ENCODE measurements around the gene SULT1C4. TPM values are rescaled to one million over a fixed set of nuclear protein-coding genes. Genes with fewer than 3 reads are reported as not detected.

SULT1C4 gene
- total RNA-seq, 1 donor from 2014 or later: 1.8 TPM

DNA sequence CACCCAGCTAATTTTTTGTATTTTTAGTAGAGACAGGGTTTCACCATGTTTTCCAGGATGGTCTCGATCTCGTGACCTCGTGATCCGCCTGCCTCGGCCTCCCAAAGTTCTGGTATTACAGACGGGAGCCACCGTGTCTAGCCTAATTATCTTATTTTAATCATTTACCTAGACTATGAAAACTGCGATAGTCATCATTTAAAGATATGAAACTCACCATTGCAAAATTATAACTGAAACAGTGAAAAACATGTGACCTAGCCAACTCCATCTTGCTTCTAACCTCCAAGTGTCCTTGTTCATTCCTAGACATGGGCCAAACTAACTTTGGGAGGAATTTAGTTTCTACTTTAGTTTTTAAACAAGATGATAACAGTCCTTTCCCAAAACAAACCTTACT lies 17.4 kb downstream of the SULT1C4 start:
- no peak overlapping the region for H3K4me2 ChIP-seq (ENCODE audit: low read length)
- no peak overlapping the region for H3K27ac ChIP-seq (ENCODE audit: low read depth, low read length)
- Mint-ChIP-seq H3K4me1 (ENCODE audit: low read depth, unreplicated experiment) (no peaks in the 10 kb centered on the region), H3K9me3 (ENCODE audit: unreplicated experiment) (peaks cover 35% of the 10 kb centered on the region), H3K27me3 (ENCODE audit: low read depth, unreplicated experiment) (no peaks in the 10 kb centered on the region), H3K36me3 (ENCODE audit: low read depth, unreplicated experiment) (peaks cover 4% of the 10 kb centered on the region), H3K27ac (ENCODE audit: unreplicated experiment) (no peak overlapping the region), H3K4me3 (ENCODE audit: unreplicated experiment) (no peak overlapping the region)
- H3K4me1 ChIP-seq (ENCODE audit: insufficient read depth, low read length): no peaks in the 10 kb centered on the region
- TF ChIP-seq, protein P1, sequence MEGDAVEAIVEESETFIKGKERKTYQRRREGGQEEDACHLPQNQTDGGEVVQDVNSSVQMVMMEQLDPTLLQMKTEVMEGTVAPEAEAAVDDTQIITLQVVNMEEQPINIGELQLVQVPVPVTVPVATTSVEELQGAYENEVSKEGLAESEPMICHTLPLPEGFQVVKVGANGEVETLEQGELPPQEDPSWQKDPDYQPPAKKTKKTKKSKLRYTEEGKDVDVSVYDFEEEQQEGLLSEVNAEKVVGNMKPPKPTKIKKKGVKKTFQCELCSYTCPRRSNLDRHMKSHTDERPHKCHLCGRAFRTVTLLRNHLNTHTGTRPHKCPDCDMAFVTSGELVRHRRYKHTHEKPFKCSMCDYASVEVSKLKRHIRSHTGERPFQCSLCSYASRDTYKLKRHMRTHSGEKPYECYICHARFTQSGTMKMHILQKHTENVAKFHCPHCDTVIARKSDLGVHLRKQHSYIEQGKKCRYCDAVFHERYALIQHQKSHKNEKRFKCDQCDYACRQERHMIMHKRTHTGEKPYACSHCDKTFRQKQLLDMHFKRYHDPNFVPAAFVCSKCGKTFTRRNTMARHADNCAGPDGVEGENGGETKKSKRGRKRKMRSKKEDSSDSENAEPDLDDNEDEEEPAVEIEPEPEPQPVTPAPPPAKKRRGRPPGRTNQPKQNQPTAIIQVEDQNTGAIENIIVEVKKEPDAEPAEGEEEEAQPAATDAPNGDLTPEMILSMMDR (IDR thresholded peaks at IDR 0.05; ENCODE audit: insufficient read depth, low read depth, low read length): no peak
- no peak for TF ChIP-seq EZH2 (IDR thresholded peaks at IDR 0.05; ENCODE audit: insufficient read depth, low read length)
- H3K79me2 ChIP-seq (ENCODE audit: insufficient read depth, low read length): no peaks in the 10 kb centered on the region
- H3K9me3 ChIP-seq (ENCODE audit: insufficient read depth, low read depth, low read length): peaks cover 22% of the 10 kb centered on the region
- H4K20me1 ChIP-seq (ENCODE audit: insufficient read depth, low read length): no peaks in the 10 kb centered on the region
- no peak overlapping the region for H3K4me3 ChIP-seq (ENCODE audit: insufficient read depth, low read depth, low read length)
- no peak for DNase-seq (ENCODE audit: low read depth)
- no peak for FAIRE-seq
- H2AFZ ChIP-seq (ENCODE audit: low read depth, low read length): no peak overlapping the region
- H3K9ac ChIP-seq (ENCODE audit: low read length): no peak overlapping the region
- H3K27me3 ChIP-seq (ENCODE audit: insufficient read depth, low read length): no peaks in the 10 kb centered on the region
- no peaks in the 10 kb centered on the region for H3K36me3 ChIP-seq (ENCODE audit: insufficient read depth, low read length)

DNA sequence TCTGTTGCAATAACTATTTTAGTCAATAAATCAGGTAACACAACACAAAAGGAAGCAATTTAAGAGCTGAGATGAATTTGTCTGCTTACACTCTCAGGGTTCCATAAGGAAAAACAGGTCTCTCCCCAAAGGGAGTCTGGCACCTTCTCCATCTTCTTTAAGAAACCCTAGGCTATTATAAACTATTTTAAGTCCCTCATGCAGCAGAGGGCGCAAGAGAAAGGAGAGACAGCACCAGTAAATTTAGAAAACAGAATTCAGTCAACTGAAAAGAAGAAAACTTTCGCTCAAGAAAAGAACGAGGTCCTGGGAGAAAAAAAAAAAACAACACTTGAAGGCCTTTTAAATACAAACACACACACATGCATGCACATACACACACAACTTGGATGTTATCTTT lies 19.1 kb downstream of the SULT1C4 start:
- peaks cover 4% of the 10 kb centered on the region for H3K27me3 Mint-ChIP-seq (ENCODE audit: low read depth, unreplicated experiment)
- Histone ChIP-seq H4K20me1 (ENCODE audit: insufficient read depth, low read length) (no peaks in the 10 kb centered on the region), H2AFZ (ENCODE audit: low read depth, low read length) (no peak overlapping the region), H3K27me3 (ENCODE audit: insufficient read depth, low read length) (no peaks in the 10 kb centered on the region), H3K4me1 (ENCODE audit: insufficient read depth, low read length) (no peaks in the 10 kb centered on the region), H3K9ac (ENCODE audit: low read length) (no peak overlapping the region), H3K27ac (ENCODE audit: low read depth, low read length) (no peak overlapping the region), H3K9me3 (ENCODE audit: insufficient read depth, low read depth, low read length) (peaks cover 22% of the 10 kb centered on the region), H3K36me3 (ENCODE audit: insufficient read depth, low read length) (no peaks in the 10 kb centered on the region), H3K79me2 (ENCODE audit: insufficient read depth, low read length) (no peaks in the 10 kb centered on the region), H3K4me3 (ENCODE audit: insufficient read depth, low read depth, low read length) (no peak overlapping the region), H3K4me2 (ENCODE audit: low read length) (no peak overlapping the region)
- no peaks in the 10 kb centered on the region for H3K4me1 Mint-ChIP-seq (ENCODE audit: low read depth, unreplicated experiment)
- no peak overlapping the region for H3K27ac Mint-ChIP-seq (ENCODE audit: unreplicated experiment)
- H3K36me3 Mint-ChIP-seq (ENCODE audit: low read depth, unreplicated experiment): no peaks in the 10 kb centered on the region
- FAIRE-seq: no peak
- TF ChIP-seq EZH2 (IDR thresholded peaks at IDR 0.05; ENCODE audit: insufficient read depth, low read length): no peak
- TF ChIP-seq, protein P1 (IDR thresholded peaks at IDR 0.05; ENCODE audit: insufficient read depth, low read depth, low read length): peak; percentile 8
- H3K9me3 Mint-ChIP-seq (ENCODE audit: unreplicated experiment): peaks cover 30% of the 10 kb centered on the region
- no peak for DNase-seq (ENCODE audit: low read depth)
- no peak overlapping the region for H3K4me3 Mint-ChIP-seq (ENCODE audit: unreplicated experiment)

DNA sequence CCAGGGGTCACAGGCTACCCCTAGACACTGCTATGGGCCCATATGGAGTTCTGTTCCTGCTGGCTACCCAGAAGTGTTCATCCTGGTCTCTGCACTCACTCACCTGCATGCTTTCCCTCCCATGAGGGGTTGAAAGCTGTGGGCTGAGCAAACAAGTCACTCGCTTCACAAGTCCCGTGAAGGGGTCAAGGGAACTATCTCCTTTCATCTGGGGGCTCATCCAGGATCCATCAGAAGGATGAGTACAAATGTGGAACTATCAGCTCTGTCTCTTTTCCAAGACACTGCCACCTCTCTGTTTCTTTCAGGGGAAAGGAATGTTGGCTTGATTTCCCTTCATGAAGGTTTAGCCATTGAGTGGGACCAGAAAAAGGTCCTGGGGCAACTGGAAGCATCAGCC lies 21.7 kb downstream of the SULT1C4 start:
- Histone ChIP-seq H3K27me3 (ENCODE audit: insufficient read depth, low read length) (no peaks in the 10 kb centered on the region), H3K9ac (ENCODE audit: low read length) (no peak overlapping the region), H2AFZ (ENCODE audit: low read depth, low read length) (no peak overlapping the region), H3K27ac (ENCODE audit: low read depth, low read length) (no peak overlapping the region), H3K4me3 (ENCODE audit: insufficient read depth, low read depth, low read length) (no peak overlapping the region), H3K4me1 (ENCODE audit: insufficient read depth, low read length) (no peaks in the 10 kb centered on the region), H3K9me3 (ENCODE audit: insufficient read depth, low read depth, low read length) (peaks cover 22% of the 10 kb centered on the region), H3K79me2 (ENCODE audit: insufficient read depth, low read length) (no peaks in the 10 kb centered on the region), H3K36me3 (ENCODE audit: insufficient read depth, low read length) (no peaks in the 10 kb centered on the region), H3K4me2 (ENCODE audit: low read length) (no peak overlapping the region), H4K20me1 (ENCODE audit: insufficient read depth, low read length) (no peaks in the 10 kb centered on the region)
- no peak overlapping the region for H3K4me3 Mint-ChIP-seq (ENCODE audit: unreplicated experiment)
- H3K9me3 Mint-ChIP-seq (ENCODE audit: unreplicated experiment): peaks cover 31% of the 10 kb centered on the region
- FAIRE-seq: no peak
- peaks cover 14% of the 10 kb centered on the region for H3K4me1 Mint-ChIP-seq (ENCODE audit: low read depth, unreplicated experiment)
- peaks cover 3% of the 10 kb centered on the region for H3K36me3 Mint-ChIP-seq (ENCODE audit: low read depth, unreplicated experiment)
- H3K27me3 Mint-ChIP-seq (ENCODE audit: low read depth, unreplicated experiment): peaks cover 6% of the 10 kb centered on the region
- no peak overlapping the region for H3K27ac Mint-ChIP-seq (ENCODE audit: unreplicated experiment)
- DNase-seq (ENCODE audit: low read depth): no peak
- TF ChIP-seq, protein P1 (IDR thresholded peaks at IDR 0.05; ENCODE audit: insufficient read depth, low read depth, low read length): no peak
- no peak for TF ChIP-seq EZH2 (IDR thresholded peaks at IDR 0.05; ENCODE audit: insufficient read depth, low read length)
